Measurements from ENCODE around the gene LAMTOR2.

GRCh38 chr1:156076609-156077429 is 22.2 kb downstream of the LAMTOR2 start:
- TF ChIP-seq CTCF (IDR thresholded peaks at IDR 0.05) (no peak), POLR2A (IDR thresholded peaks at IDR 0.05) (peak in 1 of 2 donors; percentile 16)
